ENCODE data around the gene THEMIS2. TPM values are rescaled to one million over a fixed set of nuclear protein-coding genes. Genes with fewer than 3 reads are reported as not detected.

Gene THEMIS2
- total and polyA plus RNA-seq, 9 of the 15 experiments (the other 6 are each of a cell fraction or from before 2014, with no cell fraction given), result 2.3 to 12.7 (median 8.0) TPM

DNA sequence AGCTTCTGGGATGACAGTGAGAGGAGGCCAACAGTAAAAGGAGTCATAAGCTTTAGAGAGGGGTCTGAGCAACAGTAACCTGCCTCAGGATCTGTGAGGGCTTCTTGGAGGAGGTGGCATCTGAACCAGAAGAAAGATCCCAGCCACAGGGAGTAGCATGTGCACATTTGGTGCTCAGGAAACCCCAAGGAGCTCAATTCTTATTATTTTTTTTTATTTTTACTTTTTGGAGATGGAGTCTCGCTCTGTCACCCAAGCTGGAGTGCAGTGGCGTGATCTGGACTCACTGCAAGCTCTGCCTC lies 4.7 kb downstream of the THEMIS2 start (continued):
- TF ChIP-seq ZFP36 (IDR thresholded peaks at IDR 0.05; ENCODE audit: low read depth, low read length, partially characterized antibody) (peak; percentile 87), ZFX (CRISPR knock-in tag; IDR thresholded peaks at IDR 0.05) (0 out of 2 replicates have a peak, but pooled peaks have one; percentile 14), RUNX1 (IDR thresholded peaks at IDR 0.05; ENCODE audit: low read depth) (no peak), MEIS2 (IDR thresholded peaks at IDR 0.05; ENCODE audit: partially characterized antibody) (no peak), POLR2AphosphoS5 (IDR thresholded peaks at IDR 0.05; ENCODE audit: control insufficient read depth, insufficient read depth, low read depth, low read length) (no peak)

DNA sequence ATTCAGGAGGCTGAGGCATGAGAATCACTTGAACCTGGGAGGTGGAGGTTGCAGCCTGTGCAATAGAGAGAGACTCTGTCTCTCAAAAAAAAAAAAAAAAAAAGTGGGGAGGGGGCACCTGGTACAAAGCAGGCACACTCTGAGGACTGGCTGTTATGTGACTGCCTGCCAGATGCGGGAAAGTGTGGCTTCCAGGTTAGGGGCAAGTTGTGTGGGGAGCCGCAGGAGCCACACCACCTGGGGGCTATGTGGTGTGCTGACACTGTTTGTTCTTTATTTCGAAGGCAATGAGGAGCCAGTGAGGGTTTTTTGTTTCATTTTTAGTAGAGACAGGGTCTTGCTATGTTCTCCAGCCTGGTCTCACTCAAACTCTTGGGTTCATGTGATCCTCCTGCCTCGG lies 5.7 kb downstream of the THEMIS2 start:
- intact Hi-C loops (cut with micrococcal nuclease), result no loop called here
- H3K9me1 ChIP-seq (ENCODE audit: control insufficient read depth, insufficient read depth, low read length), result no peaks in the 10 kb centered on the region
- WGBS (ENCODE audit: insufficient coverage, low coverage, missing lambda C conversion rate), result 73% methylated on average over 4 of the region's 4 CpGs
- no peaks in the 10 kb centered on the region; the same call in 2 of the 3 replicates for H3K79me2 ChIP-seq (ENCODE audit: control insufficient read depth, insufficient read depth, low read length)
- H3K4me1 ChIP-seq (replicated peaks in 1 of 2; ENCODE audit: control insufficient read depth in 2 of 2, insufficient read depth in 2 of 2, low read length in 2 of 2), result peaks cover 2 to 37% of the 10 kb centered on the region in 2 experiments; a peak in 3 of 5 replicates
- no peaks in the 10 kb centered on the region for H3K27me3 ChIP-seq (ENCODE audit: control insufficient read depth in 2 of 2, insufficient read depth in 2 of 2, low read length in 2 of 2)
- no peak overlapping the region for H3K4me2 ChIP-seq (ENCODE audit: insufficient read depth, low read length)
- ATAC-seq, result no peak
- H3K36me3 ChIP-seq (ENCODE audit: control insufficient read depth, insufficient read depth, low read length), result peaks cover 5% of the 10 kb centered on the region; the same call in 2 of the 3 replicates
- no peak overlapping the region for H3K27ac ChIP-seq (ENCODE audit: extremely low read depth, low read depth, low read length)
- BruUV-seq (replicated peaks), result no TSS peak
- no peak for FAIRE-seq
- no peak overlapping the region for H3K9ac ChIP-seq (ENCODE audit: insufficient read depth in 1 of 2, low read depth in 2 of 2, low read length in 2 of 2)
- no peak overlapping the region for H2AFZ ChIP-seq (ENCODE audit: low read depth, low read length)
- DNase-seq (ENCODE audit: extremely low read depth in 1 of 4, low spot score in 3 of 4), result no peak
- in situ Hi-C loops (cut with MboI), result no loop called here
- no peak overlapping the region for H3K4me3 ChIP-seq
- CTCF ChIA-PET (ENCODE audit: low intra/inter-chr PET ratio), result interaction anchor here (0.7 kb wide), 1 partner anchor 211 kb away, joined by 3 read pairs; no protein-coding TSS in a partner anchor
- TF ChIP-seq HDAC8 (tag; IDR thresholded peaks at IDR 0.05) (no peak), DPF2 (IDR thresholded peaks at IDR 0.05) (no peak)
- TF ChIP-seq, protein P1, sequence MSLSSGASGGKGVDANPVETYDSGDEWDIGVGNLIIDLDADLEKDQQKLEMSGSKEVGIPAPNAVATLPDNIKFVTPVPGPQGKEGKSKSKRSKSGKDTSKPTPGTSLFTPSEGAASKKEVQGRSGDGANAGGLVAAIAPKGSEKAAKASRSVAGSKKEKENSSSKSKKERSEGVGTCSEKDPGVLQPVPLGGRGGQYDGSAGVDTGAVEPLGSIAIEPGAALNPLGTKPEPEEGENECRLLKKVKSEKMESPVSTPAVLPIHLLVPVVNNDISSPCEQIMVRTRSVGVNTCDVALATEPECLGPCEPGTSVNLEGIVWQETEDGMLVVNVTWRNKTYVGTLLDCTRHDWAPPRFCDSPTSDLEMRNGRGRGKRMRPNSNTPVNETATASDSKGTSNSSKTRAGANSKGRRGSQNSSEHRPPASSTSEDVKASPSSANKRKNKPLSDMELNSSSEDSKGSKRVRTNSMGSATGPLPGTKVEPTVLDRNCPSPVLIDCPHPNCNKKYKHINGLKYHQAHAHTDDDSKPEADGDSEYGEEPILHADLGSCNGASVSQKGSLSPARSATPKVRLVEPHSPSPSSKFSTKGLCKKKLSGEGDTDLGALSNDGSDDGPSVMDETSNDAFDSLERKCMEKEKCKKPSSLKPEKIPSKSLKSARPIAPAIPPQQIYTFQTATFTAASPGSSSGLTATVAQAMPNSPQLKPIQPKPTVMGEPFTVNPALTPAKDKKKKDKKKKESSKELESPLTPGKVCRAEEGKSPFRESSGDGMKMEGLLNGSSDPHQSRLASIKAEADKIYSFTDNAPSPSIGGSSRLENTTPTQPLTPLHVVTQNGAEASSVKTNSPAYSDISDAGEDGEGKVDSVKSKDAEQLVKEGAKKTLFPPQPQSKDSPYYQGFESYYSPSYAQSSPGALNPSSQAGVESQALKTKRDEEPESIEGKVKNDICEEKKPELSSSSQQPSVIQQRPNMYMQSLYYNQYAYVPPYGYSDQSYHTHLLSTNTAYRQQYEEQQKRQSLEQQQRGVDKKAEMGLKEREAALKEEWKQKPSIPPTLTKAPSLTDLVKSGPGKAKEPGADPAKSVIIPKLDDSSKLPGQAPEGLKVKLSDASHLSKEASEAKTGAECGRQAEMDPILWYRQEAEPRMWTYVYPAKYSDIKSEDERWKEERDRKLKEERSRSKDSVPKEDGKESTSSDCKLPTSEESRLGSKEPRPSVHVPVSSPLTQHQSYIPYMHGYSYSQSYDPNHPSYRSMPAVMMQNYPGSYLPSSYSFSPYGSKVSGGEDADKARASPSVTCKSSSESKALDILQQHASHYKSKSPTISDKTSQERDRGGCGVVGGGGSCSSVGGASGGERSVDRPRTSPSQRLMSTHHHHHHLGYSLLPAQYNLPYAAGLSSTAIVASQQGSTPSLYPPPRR (CRISPR knock-in tag; IDR thresholded peaks at IDR 0.05; ENCODE audit: borderline replicate concordance), result no peak
- TF ChIP-seq, protein P2, sequence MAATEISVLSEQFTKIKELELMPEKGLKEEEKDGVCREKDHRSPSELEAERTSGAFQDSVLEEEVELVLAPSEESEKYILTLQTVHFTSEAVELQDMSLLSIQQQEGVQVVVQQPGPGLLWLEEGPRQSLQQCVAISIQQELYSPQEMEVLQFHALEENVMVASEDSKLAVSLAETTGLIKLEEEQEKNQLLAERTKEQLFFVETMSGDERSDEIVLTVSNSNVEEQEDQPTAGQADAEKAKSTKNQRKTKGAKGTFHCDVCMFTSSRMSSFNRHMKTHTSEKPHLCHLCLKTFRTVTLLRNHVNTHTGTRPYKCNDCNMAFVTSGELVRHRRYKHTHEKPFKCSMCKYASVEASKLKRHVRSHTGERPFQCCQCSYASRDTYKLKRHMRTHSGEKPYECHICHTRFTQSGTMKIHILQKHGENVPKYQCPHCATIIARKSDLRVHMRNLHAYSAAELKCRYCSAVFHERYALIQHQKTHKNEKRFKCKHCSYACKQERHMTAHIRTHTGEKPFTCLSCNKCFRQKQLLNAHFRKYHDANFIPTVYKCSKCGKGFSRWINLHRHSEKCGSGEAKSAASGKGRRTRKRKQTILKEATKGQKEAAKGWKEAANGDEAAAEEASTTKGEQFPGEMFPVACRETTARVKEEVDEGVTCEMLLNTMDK (IDR thresholded peaks at IDR 0.05; ENCODE audit: borderline replicate concordance, insufficient read depth, low read depth, low read length, poor library complexity, severe bottlenecking), result peak; percentile 2
- no peaks in the 10 kb centered on the region; the same call in 1 of the 2 replicates for H4K20me1 ChIP-seq (replicated peaks; ENCODE audit: control insufficient read depth, insufficient read depth, low read length)
- POLR2A ChIA-PET, result interaction anchor here (3.0 kb wide), 1 partner anchor 9 kb away, joined by 16 read pairs; no protein-coding TSS in a partner anchor
- no peaks in the 10 kb centered on the region for H3K9me3 ChIP-seq (replicated peaks; ENCODE audit: control insufficient read depth, insufficient read depth, low read depth, low read length)
